Measurements from ENCODE around the gene SSX2IP. TPM values are rescaled to one million over a fixed set of nuclear protein-coding genes. Genes with fewer than 3 reads are reported as not detected.
"Not testable (repeated sequence)": the region's sequence is repeated elsewhere in the genome, so short reads cannot be mapped to it uniquely, and the experiment has no call there.

Gene SSX2IP
- total RNA-seq, 2 experiments from 2014 or later, result 10.0 to 12.7 TPM

GRCh38 chr1:84642774-84643173 is 47.5 kb downstream of the SSX2IP start:
- ChIA-PET POLR2A (no interaction called here), CTCF (interaction anchor here (0.7 to 1.3 kb wide), 3 partner anchors 22 to 200 kb away, joined by 3 to 4 read pairs (median 3); no protein-coding TSS in a partner anchor)
- Mint-ChIP-seq H3K27me3 (no peaks in the 10 kb centered on the region), H3K27ac (no peak overlapping the region), H3K4me3 (no peak overlapping the region), H3K4me1 (ENCODE audit: low read depth) (no peaks in the 10 kb centered on the region), H3K36me3 (ENCODE audit: low read depth) (no peaks in the 10 kb centered on the region), H3K9me3 (no peaks in the 10 kb centered on the region)
- no peak for TF ChIP-seq CTCF (IDR thresholded peaks at IDR 0.05)
- ATAC-seq (no peak), DNase-seq (no peak)
- intact Hi-C loops (cut with micrococcal nuclease), result no loop called here

DNA sequence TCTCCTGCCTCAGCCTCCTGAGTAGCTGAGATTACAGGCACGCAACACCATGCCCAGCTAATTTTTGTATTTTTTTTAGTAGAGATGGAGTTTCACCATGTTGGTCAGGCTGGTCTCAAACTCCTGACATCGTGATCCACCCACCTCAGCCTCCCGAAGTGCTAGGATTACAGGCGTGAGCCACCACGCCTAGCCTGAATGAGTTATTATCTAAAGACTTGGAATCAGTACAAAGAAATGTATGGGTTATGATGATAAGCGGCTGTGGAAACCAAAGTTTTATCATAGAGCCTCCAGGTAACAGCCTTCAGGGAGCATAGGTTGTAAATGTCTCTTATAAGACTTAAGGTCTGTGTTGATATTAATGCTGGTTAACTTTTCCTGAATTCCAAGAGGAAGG is 50.5 kb downstream of the SSX2IP start:
- H3K9me3 Mint-ChIP-seq; H3K36me3 Mint-ChIP-seq (ENCODE audit: low read depth); H3K4me1 Mint-ChIP-seq (ENCODE audit: low read depth); ATAC-seq; H3K4me3 Mint-ChIP-seq; H3K27me3 Mint-ChIP-seq; H3K27ac Mint-ChIP-seq; DNase-seq; POLR2A ChIA-PET; intact Hi-C loops (cut with micrococcal nuclease): not testable (repeated sequence)
- CTCF ChIA-PET, result interaction anchor here (1.2 kb wide), 1 partner anchor 114 kb away, joined by 3 read pairs; no protein-coding TSS in a partner anchor

GRCh38 chr1:84635429-84635828 is 54.8 kb downstream of the SSX2IP start:
- CTCF ChIA-PET, result interaction anchor here (1.0 to 2.7 kb wide), 3 partner anchors 9 to 137 kb away, joined by 3 to 7 read pairs (median 4); no protein-coding TSS in a partner anchor
- H3K36me3 Mint-ChIP-seq (ENCODE audit: low read depth), result no peaks in the 10 kb centered on the region
- no peaks in the 10 kb centered on the region for H3K27me3 Mint-ChIP-seq
- no peak overlapping the region for H3K27ac Mint-ChIP-seq
- H3K4me3 Mint-ChIP-seq, result no peak overlapping the region
- no peak for DNase-seq
- POLR2A ChIA-PET, result no interaction called here
- intact Hi-C loops (cut with micrococcal nuclease), result no loop called here
- H3K9me3 Mint-ChIP-seq, result no peaks in the 10 kb centered on the region
- H3K4me1 Mint-ChIP-seq (ENCODE audit: low read depth), result peaks cover 9% of the 10 kb centered on the region
- TF ChIP-seq CTCF (IDR thresholded peaks at IDR 0.05), result no peak
- no peak for ATAC-seq

GRCh38 chr1:84634536-84635205 is 55.6 kb downstream of the SSX2IP start:
- H3K4me1 Mint-ChIP-seq (ENCODE audit: low read depth), result peaks cover 9% of the 10 kb centered on the region
- H3K27ac Mint-ChIP-seq, result no peak overlapping the region
- ChIA-PET POLR2A (no interaction called here), CTCF (interaction anchor here (1.0 to 2.7 kb wide), 3 partner anchors 10 to 137 kb away, joined by 3 to 7 read pairs (median 3); no protein-coding TSS in a partner anchor)
- DNase-seq (no peak), ATAC-seq (no peak)
- no peaks in the 10 kb centered on the region for H3K27me3 Mint-ChIP-seq
- H3K36me3 Mint-ChIP-seq (ENCODE audit: low read depth), result no peaks in the 10 kb centered on the region
- no peak overlapping the region for H3K4me3 Mint-ChIP-seq
- intact Hi-C loops (cut with micrococcal nuclease), result no loop called here
- H3K9me3 Mint-ChIP-seq, result no peaks in the 10 kb centered on the region
- no peak for TF ChIP-seq CTCF (IDR thresholded peaks at IDR 0.05)

- TF ChIP-seq CTCF (IDR thresholded peaks at IDR 0.05), result no peak
- no peak overlapping the region for H3K4me3 Mint-ChIP-seq
- ChIA-PET CTCF (interaction anchor here (1.0 to 1.7 kb wide), 2 partner anchors 121 to 128 kb away, joined by 4 read pairs; no protein-coding TSS in a partner anchor), POLR2A (no interaction called here)
- H3K4me1 Mint-ChIP-seq (ENCODE audit: low read depth), result peaks cover 9% of the 10 kb centered on the region
- intact Hi-C loops (cut with micrococcal nuclease), result no loop called here
- no peak overlapping the region for H3K27ac Mint-ChIP-seq
- H3K27me3 Mint-ChIP-seq, result peaks cover 4% of the 10 kb centered on the region
- peak; percentile 78 for ATAC-seq
- peak; percentile 25 for DNase-seq
- H3K9me3 Mint-ChIP-seq, result no peaks in the 10 kb centered on the region
- H3K36me3 Mint-ChIP-seq (ENCODE audit: low read depth), result no peaks in the 10 kb centered on the region
Measured at GRCh38 chr1:84632673-84633434, 57.4 kb downstream of the SSX2IP start.

Measured in activated CD8-positive, alpha-beta T cell treated with anti-CD3 and anti-CD28 coated beads for 36 hours (primary cell).